ENCODE measurements around the gene CASP1. TPM values are rescaled to one million over a fixed set of nuclear protein-coding genes. Genes with fewer than 3 reads are reported as not detected.
"Not testable (repeated sequence)": the region's sequence is repeated elsewhere in the genome, so short reads cannot be mapped to it uniquely, and the experiment has no call there.

Gene CASP1
- total RNA-seq = 77.3 and 87.9 TPM in 2 replicates

- intact Hi-C loops (cut with micrococcal nuclease) = loop anchor here (1.0 to 5.0 kb wide), 4 partner anchors 10 to 1042 kb away; partner anchors contain the start of genes AASDHPPT, CARD16 and KBTBD3
These were observed at the start of gene CASP1 for GRCh38 chr11:105034813-105035620. Gene CASP1 (minus strand): TSS chr11:105035144. CDS start chr11:105035113, 31 bp downstream.

DNA sequence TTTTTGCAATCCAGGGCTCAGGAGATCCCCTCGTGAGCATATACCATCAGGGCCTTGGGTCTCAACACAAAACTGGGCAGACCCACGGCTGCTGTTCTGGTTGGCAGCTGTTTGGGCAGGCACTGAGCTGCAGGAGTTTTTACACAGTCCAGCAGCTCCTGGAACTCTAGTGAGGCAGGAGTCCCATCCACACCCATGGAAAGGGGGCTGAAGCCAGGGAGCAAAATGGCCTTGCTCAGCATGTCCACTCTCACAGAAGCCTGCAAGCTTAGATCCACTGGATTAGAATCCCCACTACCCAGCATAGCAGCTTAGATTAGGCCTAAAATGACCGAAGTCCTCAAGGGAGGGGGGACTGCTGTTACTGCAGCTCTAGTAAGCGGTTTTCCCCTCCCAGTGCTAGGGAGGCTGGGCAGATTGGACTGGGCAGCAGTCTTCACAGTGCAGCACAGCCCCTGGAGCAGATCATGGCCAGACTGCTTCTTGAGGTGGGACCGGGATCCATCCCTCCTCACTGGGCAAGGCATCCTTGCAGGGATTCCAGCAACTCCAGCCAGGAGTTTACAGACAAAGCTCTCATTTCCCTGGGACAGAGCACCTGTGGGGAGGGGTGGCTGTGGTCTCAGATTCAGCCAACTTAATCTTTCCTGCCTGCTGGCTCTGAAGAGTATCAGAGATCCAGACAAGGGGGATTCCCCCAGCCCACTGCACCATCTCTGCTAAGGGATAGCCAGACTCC lies 46.6 kb upstream of the CASP1 start:
- intact Hi-C loops (cut with micrococcal nuclease) = no loop called here

- intact Hi-C loops (cut with micrococcal nuclease) = not testable (repeated sequence)
These were observed 45.4 kb upstream of the CASP1 start for GRCh38 chr11:105080171-105080906.

DNA sequence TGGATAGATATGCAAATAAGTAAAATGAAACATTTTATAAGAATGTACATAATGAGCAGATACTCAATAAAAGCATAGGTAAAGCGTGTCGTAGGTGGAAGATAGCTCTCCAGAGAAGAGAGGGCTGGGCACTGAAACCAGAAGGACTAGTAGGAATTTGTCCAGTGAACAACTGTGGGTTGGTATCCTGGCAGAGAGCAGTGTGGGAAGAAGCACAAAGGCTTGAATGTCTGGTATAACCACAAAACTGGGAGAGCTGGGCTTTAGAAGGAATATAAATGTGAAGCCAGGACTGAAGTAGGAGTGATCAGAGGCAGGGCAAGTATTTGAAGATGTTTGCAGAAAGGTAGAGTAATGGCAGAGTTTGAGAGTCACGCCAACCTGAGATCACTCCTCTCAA lies 43.3 kb upstream of the CASP1 start:
- intact Hi-C loops (cut with micrococcal nuclease) = no loop called here

DNA sequence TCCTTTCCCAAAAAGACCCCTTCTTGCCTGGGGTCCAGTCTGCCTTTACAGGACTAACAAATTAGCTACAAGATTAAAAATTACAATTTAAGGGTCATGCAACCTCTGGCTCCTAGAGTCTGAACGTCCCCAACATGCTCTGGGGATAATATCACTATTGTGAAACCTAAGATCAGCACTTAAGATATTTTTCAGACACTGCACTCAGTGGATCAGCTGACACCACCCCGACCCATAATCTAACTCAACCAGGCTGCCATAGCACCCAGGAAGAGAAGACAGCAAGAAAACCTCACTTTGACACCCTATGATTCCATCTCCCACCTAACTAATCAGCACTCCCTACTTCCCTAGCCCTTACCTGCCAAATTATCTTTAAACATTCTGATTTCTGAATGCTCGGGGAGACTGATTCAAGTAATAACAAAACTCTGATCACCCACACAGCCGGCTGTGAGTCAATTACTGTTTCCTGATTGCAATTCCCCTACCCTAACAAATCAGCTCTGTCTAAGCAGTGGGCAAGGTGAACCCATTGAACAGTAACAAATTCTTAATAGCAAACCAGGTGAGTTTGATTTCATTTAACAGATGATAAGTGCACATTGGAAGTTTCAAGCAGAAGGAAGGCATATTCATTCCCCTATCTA lies 42.3 kb upstream of the CASP1 start:
- intact Hi-C loops (cut with micrococcal nuclease) = not testable (repeated sequence)

DNA sequence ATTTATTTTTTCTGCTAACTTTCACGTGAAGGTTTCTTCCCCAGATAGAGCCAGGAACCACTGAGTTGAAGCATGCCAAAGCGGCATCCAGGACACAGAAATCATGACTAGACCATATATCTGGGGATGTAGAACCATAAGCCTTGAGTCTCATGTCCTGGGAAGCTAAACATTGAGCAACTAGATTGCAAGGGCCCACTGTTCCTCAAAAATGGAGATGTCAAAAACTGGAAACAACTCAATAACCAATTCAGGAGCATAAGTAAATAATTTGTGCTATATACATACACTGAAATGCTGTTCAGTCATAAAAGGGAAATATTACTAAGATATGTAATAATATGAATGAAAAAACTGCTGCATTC lies 39.2 kb upstream of the CASP1 start:
- intact Hi-C loops (cut with micrococcal nuclease) = no loop called here

DNA sequence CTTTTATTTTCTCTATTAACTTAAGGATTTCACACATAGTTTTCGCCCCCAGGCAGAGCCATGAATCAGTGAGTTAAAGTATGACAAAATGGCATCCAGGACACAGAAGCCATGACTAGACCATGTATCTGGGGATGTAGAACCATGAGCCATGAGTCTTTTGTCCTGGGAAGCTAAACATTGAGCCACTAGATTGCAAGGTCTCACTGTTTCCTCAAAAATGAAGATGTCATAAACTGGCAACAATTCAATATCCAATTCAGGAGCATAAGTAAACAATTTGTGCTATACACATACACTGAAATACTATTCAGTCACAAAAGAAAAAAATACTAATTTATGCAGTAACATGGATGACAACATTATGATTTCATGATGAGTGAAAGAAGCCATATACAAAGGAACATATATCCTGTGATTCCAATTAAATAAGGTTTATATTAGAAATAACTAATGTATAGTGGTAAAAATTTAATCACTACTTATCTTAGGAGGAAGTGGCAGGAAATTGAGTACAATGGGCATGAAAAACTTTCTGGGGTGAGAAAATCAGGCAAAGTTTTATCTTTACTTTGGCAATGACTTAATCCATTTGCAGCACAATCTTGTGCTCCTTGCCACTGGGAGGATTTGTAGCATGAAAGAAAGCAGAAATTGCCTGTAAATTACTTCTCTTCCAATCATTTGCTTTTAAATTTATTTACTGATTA lies 38.7 kb upstream of the CASP1 start:
- intact Hi-C loops (cut with micrococcal nuclease) = no loop called here

- intact Hi-C loops (cut with micrococcal nuclease) = not testable (repeated sequence)
These were observed 37.1 kb upstream of the CASP1 start for GRCh38 chr11:105072080-105072479.

GRCh38 chr11:105071089-105071732 lies 36.3 kb upstream of the CASP1 start:
- intact Hi-C loops (cut with micrococcal nuclease) = loop anchor here (2.0 kb wide), 1 partner anchor 30 kb away; no protein-coding TSS in a partner anchor

DNA sequence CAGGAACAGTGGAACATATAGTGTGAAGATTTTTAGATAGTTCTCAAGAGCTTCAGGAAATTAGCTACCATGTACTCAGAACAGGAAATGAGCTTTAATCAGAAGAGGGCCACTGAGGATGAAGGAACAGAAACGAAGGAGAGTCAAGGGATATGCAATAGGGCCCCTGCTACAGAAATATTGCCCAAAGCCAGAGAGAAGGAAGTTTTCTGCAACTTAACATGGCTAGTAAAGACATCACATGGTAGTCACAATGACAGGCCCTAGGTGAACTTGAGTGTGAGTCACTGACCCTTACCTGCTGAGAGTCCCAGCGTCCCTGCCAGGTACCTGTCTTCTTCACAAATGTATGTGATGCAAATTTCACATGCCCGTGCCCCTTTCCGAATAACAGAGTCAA lies 35.4 kb upstream of the CASP1 start:
- intact Hi-C loops (cut with micrococcal nuclease) = loop anchor here (1.0 to 2.0 kb wide), 2 partner anchors 27 to 30 kb away; no protein-coding TSS in a partner anchor

- intact Hi-C loops (cut with micrococcal nuclease) = loop anchor here (1.0 to 2.0 kb wide), 2 partner anchors 26 to 31 kb away; no protein-coding TSS in a partner anchor
These were observed 34.8 kb upstream of the CASP1 start for GRCh38 chr11:105069749-105070148.

DNA sequence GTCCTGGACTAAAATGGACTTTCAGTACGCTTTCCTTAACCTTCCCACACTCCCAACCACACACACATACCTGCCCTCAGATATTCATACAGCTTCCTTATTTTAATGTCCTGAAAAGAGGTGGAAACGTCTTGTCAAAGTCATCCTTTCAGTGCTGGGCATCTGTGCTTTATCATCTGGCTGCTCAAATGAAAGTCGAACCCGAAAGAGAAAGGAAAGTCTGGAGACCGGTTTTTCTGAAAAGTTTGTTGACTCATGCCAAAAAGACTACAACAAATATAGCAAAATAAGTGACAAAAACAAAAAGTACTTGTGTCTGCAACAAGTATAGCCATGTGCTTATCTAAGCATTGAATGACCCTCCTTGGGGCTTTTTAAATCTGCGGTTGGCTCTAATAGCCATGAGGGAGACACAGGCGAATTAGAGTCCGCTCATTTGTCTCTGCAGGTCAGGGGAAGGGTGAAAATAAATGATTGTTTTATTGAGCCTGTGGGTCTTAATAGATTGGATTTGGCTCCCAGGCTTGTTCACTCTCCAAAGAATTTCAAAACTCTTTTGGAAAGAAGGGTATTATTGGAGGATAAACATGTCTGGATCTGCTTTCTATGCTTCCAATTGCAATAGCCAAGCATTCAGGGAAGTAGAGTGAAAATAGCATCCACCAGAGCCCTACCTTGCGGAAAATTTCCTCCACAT lies 28.4 kb upstream of the CASP1 start:
- intact Hi-C loops (cut with micrococcal nuclease) = not testable (repeated sequence)

DNA sequence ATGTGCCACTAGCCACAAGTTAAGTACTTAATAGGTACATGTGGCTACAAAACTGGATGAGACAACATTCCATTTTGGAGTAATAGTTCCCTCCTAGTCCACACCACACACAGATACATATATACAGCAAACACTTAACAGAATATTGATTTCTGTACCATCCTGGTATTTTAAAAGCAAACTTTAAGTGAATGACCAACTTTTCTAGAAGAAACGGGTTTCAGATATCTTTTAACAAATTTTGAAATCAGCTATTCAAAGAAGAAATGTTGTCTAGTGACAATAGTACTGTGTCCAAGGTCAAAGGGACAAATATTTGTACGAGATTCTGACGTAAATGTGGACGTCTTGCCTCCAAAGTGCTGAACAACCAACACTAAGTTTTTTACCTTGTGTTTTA lies 22.5 kb upstream of the CASP1 start:
- intact Hi-C loops (cut with micrococcal nuclease) = no loop called here

GRCh38 chr11:105056446-105056845 lies 21.5 kb upstream of the CASP1 start:
- intact Hi-C loops (cut with micrococcal nuclease) = no loop called here

DNA sequence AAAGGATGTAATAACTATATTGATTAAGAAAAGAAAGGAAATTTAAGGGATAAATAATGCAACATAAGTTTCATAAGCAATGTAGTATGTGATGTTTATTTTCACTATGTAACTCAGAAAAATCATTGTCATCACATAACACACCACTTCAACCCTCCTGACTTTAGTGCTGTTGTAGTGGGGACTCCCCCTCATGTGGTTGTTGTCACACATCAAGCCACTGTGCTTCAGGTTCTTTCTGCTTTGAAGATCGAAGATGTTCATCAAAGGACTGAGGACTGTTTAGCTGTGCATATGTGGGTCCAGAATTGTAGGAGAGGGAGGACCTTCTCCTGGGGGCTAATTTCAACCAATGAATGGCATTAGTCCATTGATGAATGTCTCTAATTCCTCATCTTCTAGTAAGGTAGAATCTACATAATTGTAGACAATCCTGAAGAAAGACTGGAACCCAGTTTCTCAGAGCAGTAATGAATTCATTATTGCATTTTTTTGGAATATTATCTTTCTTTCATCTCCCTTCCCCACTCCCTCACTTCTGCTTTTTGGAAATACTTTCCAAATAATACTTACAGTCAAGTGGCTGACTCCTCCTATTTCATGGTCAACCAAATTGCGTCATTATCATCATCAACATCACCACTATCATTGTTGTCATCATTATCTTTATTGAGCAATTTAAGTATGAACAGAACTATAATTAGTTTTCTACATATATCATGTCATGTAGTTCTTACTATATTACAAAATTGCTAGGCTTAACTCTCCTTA lies 20.0 kb upstream of the CASP1 start:
- intact Hi-C loops (cut with micrococcal nuclease) = no loop called here

- intact Hi-C loops (cut with micrococcal nuclease) = no loop called here
These were observed 17.5 kb upstream of the CASP1 start for GRCh38 chr11:105052487-105052886.

GRCh38 chr11:105051559-105051958 lies 16.6 kb upstream of the CASP1 start:
- intact Hi-C loops (cut with micrococcal nuclease) = no loop called here

DNA sequence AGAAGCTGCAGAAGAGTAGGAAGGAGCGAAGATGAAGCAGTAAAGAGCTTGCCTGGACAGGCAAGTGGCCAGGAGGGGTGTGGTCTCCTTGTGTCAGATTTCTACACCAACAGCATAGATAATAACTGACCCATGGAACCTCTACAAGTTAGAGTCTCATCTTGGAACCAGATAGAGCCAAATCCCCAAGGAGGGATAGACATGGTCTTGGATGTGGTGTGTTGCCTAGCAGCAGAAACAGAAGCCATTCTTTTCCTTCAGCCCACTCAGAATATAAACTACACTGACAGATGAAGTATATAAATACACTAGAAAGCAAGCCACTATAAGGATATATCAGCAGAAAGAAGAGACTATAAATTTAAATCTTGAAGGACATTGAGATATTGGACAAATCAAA lies 14.5 kb upstream of the CASP1 start:
- intact Hi-C loops (cut with micrococcal nuclease) = loop anchor here (5.0 kb wide), 3 partner anchors 252 to 973 kb away; partner anchors contain the start of gene MSANTD4

Measured in T-helper 1 cell treated with Interleukin-12 subunit alpha and Interleukin-12 subunit beta and Interleukin-4 antibody, amounts not matched to agents 30 ng/mL and 1 ng/mL, for 36 hours (primary cell).